BLaER1 (cell line): ENCODE data around the gene PEPD.

Experiments
- H3K27ac ChIP-seq: shearing (Covaris generic); formaldehyde crosslinking; 2 replicates; pipeline ENCODE4 v1.8.1; 2022
- H3K27me3 ChIP-seq: shearing (Covaris generic); formaldehyde crosslinking; 2 replicates; pipeline ENCODE4 v1.8.1; 2022
- H3K36me3 ChIP-seq: shearing (Covaris generic); formaldehyde crosslinking; 2 replicates; pipeline ENCODE4 v1.8.1; 2022
- H3K4me1 ChIP-seq: shearing (Covaris generic); formaldehyde crosslinking; 2 replicates; pipeline ENCODE4 v1.8.1; 2022
- H3K4me2 ChIP-seq: shearing (Covaris generic); formaldehyde crosslinking; 2 replicates; pipeline ENCODE4 v1.8.1; 2022
- H3K4me3 ChIP-seq: shearing (Covaris generic); formaldehyde crosslinking; 2 replicates; pipeline ENCODE4 v1.8.1; 2022
- H3K9ac ChIP-seq: shearing (Covaris generic); formaldehyde crosslinking; 2 replicates; pipeline ENCODE4 v1.8.1; 2022
- H3K9me3 ChIP-seq: shearing (Covaris generic); formaldehyde crosslinking; 2 replicates; pipeline ENCODE4 v1.8.1; 2022
- H4K20me1 ChIP-seq: shearing (Covaris generic); formaldehyde crosslinking; 2 replicates; pipeline ENCODE4 v1.8.1; 2022
- Cebpa-rat ChIP-seq: shearing (Covaris generic); IDR thresholded peaks from 2 replicates; pipeline ENCODE4 v1.8.1; 2022

Gene PEPD

GRCh38 chr19:33357556-33357955, 164.0 kb downstream of the PEPD start:
- no peak for TF ChIP-seq Cebpa-rat
- H3K4me3 ChIP-seq, result no peak overlapping the region
- H3K9ac ChIP-seq, result no peak overlapping the region
- 0 out of 2 replicates have a peak, but pooled peaks cover 8% of the 10 kb centered on the region for H3K9me3 ChIP-seq
- no peaks in the 10 kb centered on the region for H3K4me1 ChIP-seq
- H3K4me2 ChIP-seq, result no peak overlapping the region
- no peaks in the 10 kb centered on the region for H3K27me3 ChIP-seq
- H3K27ac ChIP-seq, result no peak overlapping the region
- H3K36me3 ChIP-seq, result no peaks in the 10 kb centered on the region
- no peaks in the 10 kb centered on the region for H4K20me1 ChIP-seq

DNA sequence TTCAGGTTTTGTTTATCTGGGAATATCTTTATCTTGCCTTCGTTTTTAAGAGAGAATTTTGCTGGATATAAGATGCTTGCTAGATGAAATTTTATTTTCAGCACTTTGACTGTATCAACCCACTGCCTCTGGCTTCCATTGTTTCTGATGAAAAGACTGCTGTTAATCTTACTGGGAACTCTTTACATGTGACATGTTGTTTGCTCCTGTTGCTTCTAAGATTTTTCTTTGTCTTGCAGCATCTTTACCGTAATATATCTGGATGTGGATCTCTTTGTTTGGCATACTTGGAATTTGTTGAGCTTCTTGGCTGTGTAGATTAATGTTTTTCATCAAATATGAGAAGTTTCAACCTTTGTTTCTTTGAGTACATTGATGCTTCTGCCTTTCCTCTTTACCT, 166.1 kb downstream of the PEPD start:
- H3K9me3 ChIP-seq, result 0 out of 2 replicates have a peak, but pooled peaks cover 8% of the 10 kb centered on the region
- no peak overlapping the region for H3K9ac ChIP-seq
- no peaks in the 10 kb centered on the region for H3K27me3 ChIP-seq
- no peaks in the 10 kb centered on the region for H3K4me1 ChIP-seq
- no peak for TF ChIP-seq Cebpa-rat
- no peaks in the 10 kb centered on the region for H4K20me1 ChIP-seq
- no peak overlapping the region for H3K4me2 ChIP-seq
- no peaks in the 10 kb centered on the region for H3K36me3 ChIP-seq
- H3K4me3 ChIP-seq, result no peak overlapping the region
- H3K27ac ChIP-seq, result no peak overlapping the region

- Histone ChIP-seq H4K20me1 (no peaks in the 10 kb centered on the region), H3K9me3 (0 out of 2 replicates have a peak, but pooled peaks cover 5% of the 10 kb centered on the region), H3K36me3 (no peaks in the 10 kb centered on the region), H3K27ac (no peak overlapping the region), H3K4me3 (no peak overlapping the region), H3K4me2 (no peak overlapping the region), H3K27me3 (no peaks in the 10 kb centered on the region), H3K9ac (no peak overlapping the region), H3K4me1 (no peaks in the 10 kb centered on the region)
- TF ChIP-seq Cebpa-rat, result no peak
Measured at GRCh38 chr19:33350538-33351309, 170.9 kb downstream of the PEPD start.

DNA sequence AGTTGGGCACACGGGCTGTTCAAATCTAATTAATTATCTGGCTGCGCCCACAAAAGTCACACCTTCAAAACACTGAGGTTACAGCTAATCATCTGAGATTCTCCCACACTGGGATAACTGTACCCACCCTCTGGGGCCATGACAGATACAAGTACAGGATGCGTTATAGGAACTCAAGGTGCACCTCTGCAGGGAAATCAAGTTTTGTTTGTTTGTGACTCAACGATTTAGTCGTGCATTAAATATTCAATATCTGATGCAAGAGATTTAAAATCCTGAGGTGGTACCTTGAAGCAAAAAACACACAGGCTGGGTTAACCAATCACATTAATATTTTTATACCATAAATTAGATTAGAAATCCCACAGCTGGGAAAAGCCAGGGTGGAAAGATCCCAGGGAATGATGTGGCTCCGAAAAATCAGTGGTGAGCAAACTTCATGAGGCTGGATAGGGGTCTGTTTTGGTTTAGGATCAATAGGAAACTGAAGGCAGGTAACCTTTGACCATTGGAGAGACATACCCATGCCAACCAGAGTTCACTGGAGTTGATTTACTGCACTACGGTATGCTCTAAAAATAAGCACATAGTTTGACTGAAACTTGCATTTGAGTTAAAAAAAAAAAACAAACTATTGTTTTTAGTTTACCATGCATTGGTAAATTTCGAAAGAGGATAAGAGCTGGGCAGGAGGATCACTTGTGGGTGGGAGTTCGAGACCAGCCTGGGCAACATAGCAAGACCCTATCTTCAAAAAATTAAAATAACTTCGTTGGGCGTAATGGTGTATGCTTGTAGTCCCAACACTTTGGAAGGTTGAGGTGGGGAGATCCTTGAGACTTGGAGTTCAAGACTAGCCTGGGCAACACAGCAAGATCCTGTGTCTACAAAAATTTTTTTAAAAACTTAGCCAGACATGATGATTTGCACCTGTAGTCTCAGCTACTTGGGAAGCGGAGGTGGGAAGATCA, 172.0 kb downstream of the PEPD start:
- Histone ChIP-seq H3K36me3 (no peaks in the 10 kb centered on the region), H3K27ac (no peak overlapping the region), H3K27me3 (no peaks in the 10 kb centered on the region), H3K9me3 (no peaks in the 10 kb centered on the region), H4K20me1 (no peaks in the 10 kb centered on the region), H3K4me2 (no peak overlapping the region), H3K4me1 (no peaks in the 10 kb centered on the region), H3K4me3 (no peak overlapping the region), H3K9ac (no peak overlapping the region)
- TF ChIP-seq Cebpa-rat, result no peak

DNA sequence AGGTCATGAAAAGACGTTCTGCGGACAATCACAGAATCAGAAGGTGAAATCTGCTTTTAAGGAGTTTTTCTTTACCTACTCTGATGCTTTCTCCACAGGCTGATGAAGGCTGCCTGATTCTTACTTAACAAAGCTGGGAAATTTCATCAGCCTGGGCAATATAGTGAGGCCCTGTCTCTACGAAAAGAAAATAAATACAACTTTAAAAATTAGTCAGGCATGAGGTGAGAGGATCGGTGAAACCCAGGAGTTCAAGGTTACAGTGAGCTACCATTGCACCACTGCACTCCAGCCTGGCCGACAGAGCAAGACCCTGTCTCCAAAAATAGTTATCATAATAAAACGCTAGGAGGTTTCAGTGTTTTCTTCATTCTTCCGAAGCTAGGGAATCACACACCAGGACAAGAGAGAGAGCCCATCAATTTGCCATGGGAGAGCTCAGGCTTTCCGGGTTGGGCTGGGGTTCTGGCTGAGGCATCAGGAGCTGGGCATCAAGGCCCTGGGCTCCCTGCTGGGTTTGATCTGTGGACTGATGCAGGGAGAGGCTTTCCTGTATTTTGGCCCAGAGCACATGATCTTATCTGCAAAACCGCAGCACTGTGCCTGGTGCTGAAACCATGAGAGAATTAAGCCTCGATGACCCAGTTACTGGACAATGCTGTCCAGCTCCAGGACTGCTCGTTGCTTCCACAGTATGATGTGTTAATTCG, 173.1 kb downstream of the PEPD start:
- H3K27me3 ChIP-seq, result no peaks in the 10 kb centered on the region
- no peak overlapping the region for H3K4me3 ChIP-seq
- H4K20me1 ChIP-seq, result no peaks in the 10 kb centered on the region
- H3K4me2 ChIP-seq, result no peak overlapping the region
- no peak overlapping the region for H3K27ac ChIP-seq
- no peak overlapping the region for H3K9ac ChIP-seq
- H3K36me3 ChIP-seq, result no peaks in the 10 kb centered on the region
- peaks cover 7% of the 10 kb centered on the region; the same call in 1 of the 2 replicates for H3K4me1 ChIP-seq
- no peaks in the 10 kb centered on the region for H3K9me3 ChIP-seq
- TF ChIP-seq Cebpa-rat, result no peak

DNA sequence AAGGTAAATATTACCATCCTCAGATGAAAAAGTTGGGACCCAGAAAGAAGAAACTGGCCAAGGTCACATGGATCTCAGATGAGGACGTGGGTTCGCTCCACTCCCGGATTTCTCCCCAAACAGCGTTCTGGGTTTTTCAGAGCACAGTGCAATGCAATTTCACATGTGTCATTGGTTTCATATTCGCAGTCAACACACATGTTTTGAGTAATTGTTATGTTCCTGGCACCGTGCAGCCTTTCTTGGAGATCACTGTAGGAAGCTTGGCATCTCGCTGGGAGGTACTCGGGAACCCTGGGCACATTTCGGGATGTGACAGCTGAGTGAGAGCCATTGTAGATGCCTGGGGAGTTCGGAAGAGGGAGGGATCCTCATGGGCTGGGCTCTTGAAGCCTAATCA, 174.3 kb downstream of the PEPD start:
- H3K27me3 ChIP-seq, result no peaks in the 10 kb centered on the region
- peaks cover 7% of the 10 kb centered on the region; the same call in 1 of the 2 replicates for H3K4me1 ChIP-seq
- H3K36me3 ChIP-seq, result no peaks in the 10 kb centered on the region
- no peaks in the 10 kb centered on the region for H3K9me3 ChIP-seq
- TF ChIP-seq Cebpa-rat, result no peak
- H4K20me1 ChIP-seq, result no peaks in the 10 kb centered on the region
- H3K9ac ChIP-seq, result no peak overlapping the region
- no peak overlapping the region for H3K27ac ChIP-seq
- H3K4me2 ChIP-seq, result no peak overlapping the region
- H3K4me3 ChIP-seq, result no peak overlapping the region

DNA sequence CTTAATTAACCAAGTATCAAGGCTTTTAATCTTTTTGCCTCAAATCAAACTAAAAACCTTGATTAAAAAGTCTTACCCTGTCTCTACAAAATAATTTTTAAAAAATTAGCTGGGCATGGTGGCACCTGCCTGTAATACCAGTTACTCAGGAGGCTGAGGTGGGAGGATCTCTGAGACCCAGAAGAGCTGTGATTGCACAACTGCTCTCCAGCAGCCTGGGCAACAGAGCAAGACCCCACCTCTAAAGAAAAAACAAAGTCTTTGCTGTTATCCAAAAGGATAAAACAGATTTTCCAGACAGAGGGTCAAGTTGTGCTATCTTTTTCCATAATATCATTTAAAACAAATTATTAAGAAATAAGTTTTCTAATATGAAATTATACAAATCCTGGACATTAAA, 174.9 kb downstream of the PEPD start:
- H3K9me3 ChIP-seq, result no peaks in the 10 kb centered on the region
- no peaks in the 10 kb centered on the region for H3K27me3 ChIP-seq
- peaks cover 7% of the 10 kb centered on the region; the same call in 1 of the 2 replicates for H3K4me1 ChIP-seq
- no peak overlapping the region for H3K9ac ChIP-seq
- no peaks in the 10 kb centered on the region for H4K20me1 ChIP-seq
- TF ChIP-seq Cebpa-rat, result no peak
- H3K36me3 ChIP-seq, result no peaks in the 10 kb centered on the region
- H3K27ac ChIP-seq, result no peak overlapping the region
- no peak overlapping the region for H3K4me2 ChIP-seq
- H3K4me3 ChIP-seq, result no peak overlapping the region

DNA sequence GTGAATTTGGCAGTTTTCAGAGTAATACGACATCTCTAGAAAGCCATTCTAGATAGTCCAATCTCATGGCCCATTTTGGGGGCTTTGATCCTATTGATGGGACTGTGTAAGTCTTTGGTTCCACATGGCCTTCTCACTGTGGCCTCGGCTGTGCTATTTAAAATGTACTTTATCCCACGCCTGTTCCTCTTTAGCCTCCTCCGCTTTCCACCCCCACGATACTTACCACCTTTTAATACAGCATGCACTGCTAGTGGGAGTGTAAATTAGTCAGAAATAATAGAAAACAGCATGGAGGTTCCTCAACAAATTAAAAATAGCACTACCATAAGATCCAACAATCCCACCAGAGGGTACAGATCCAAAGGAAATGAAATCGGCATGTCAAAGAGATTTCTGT, 176.4 kb downstream of the PEPD start:
- Histone ChIP-seq H3K27ac (no peak overlapping the region), H3K9me3 (no peaks in the 10 kb centered on the region), H3K4me3 (no peak overlapping the region), H3K4me2 (no peak overlapping the region), H3K9ac (no peak overlapping the region), H3K36me3 (no peaks in the 10 kb centered on the region), H3K4me1 (peaks cover 7% of the 10 kb centered on the region; the same call in 1 of the 2 replicates), H3K27me3 (no peaks in the 10 kb centered on the region), H4K20me1 (no peaks in the 10 kb centered on the region)
- TF ChIP-seq Cebpa-rat, result no peak

GRCh38 chr19:33344573-33344925, 177.0 kb downstream of the PEPD start:
- no peak for TF ChIP-seq Cebpa-rat
- H3K4me3 ChIP-seq, result no peak overlapping the region
- peaks cover 7% of the 10 kb centered on the region; the same call in 1 of the 2 replicates for H3K4me1 ChIP-seq
- H3K9me3 ChIP-seq, result no peaks in the 10 kb centered on the region
- H3K27ac ChIP-seq, result no peak overlapping the region
- no peaks in the 10 kb centered on the region for H3K27me3 ChIP-seq
- H3K4me2 ChIP-seq, result no peak overlapping the region
- H3K36me3 ChIP-seq, result no peaks in the 10 kb centered on the region
- H3K9ac ChIP-seq, result no peak overlapping the region
- no peaks in the 10 kb centered on the region for H4K20me1 ChIP-seq
